Stomach (tissue), 4 donors: ENCODE results near the gene PLET1.

Experiments
- CTCF ChIP-seq, 7 experiments: fragments of 450-650 bp in 4 of 7; fragments of 200-600 bp in 3 of 7; sonication (generic) in 3 of 7; IDR thresholded peaks; one replicate each; pipeline ENCODE4 v1.5.1; 2016 to 2019; ENCODE audit warnings: antibody characterized with exemption in 7 of 7, control low read depth in 2 of 7, mild to moderate bottlenecking in 1 of 7
- EP300 ChIP-seq: sonication (generic); formaldehyde crosslinking; IDR thresholded peaks from one replicate; pipeline ENCODE4 v1.6.1; 2017; ENCODE audit warnings: antibody characterized with exemption
- POLR2A ChIP-seq, 4 donors: fragments of 450-650 bp; IDR thresholded peaks; one replicate each; pipeline ENCODE4 v1.6.1; 2016; ENCODE audit warnings: antibody characterized with exemption in 4 of 4, control low read depth in 2 of 4, mild to moderate bottlenecking in 1 of 4, moderate library complexity in 1 of 4
- POLR2AphosphoS5 ChIP-seq, 3 donors: sonication (generic); formaldehyde crosslinking; IDR thresholded peaks; one replicate each; pipeline ENCODE4 v1.6.1; 2016; ENCODE audit warnings: antibody characterized with exemption in 3 of 3

- TF ChIP-seq CTCF (IDR thresholded peaks at IDR 0.05): no peak
- TF ChIP-seq EP300: no peak
- no peak for TF ChIP-seq POLR2AphosphoS5 (IDR thresholded peaks at IDR 0.05)
- TF ChIP-seq POLR2A (IDR thresholded peaks at IDR 0.05): no peak
Observed at GRCh38 chr11:112212710-112213109, 48.0 kb downstream of the PLET1 start.
